NCI-H526 treated with DMSO at 0.1 percent for 48 hours (cell line): Measurements from ENCODE around the gene FOXN3.

Experiments used
- DNase-seq: peaks from one replicate; lab custom pipeline; 2025; lab: John Stamatoyannopoulos, UW

The FOXN3 gene

GRCh38 chr14:89408907-89409700 is 7.9 kb downstream of the FOXN3 start:
- no peak for DNase-seq

DNA sequence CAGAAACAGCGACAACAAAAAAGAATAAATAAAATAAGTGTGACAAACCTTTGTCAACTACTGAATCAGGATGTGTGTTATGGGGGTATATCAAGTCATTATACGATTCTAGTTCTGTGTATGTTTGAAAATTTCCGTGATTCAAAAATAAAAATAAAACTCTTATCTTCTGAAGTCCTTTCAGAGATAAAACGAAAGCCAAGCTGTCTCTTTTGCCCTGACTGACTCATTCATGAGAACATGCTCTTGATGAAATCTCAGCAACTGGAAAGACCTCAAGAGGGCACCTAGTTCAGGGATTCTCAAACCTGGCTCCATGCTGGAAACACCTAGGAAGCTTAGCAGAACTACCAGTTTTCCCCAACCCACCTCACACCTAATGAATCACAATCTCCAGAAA is 9.2 kb downstream of the FOXN3 start:
- no peak for DNase-seq

DNA sequence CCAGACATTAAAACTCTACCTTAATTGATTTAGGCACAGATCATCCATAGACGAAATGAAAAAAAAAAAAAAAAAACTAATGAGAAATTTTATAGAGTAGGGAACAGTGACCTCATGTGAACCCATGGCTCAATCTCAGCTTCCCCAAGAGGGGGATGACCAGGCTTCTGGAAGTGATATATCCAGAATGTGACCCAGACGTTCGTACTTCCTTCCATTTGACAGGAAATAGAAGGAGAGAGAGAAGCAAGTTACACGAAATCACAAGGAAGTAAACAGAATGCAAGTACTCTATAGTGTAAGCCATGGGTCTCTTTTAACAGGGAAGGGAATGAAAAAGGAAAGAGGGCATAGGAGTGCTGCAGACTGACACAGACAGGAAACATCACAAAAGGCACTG is 10.1 kb downstream of the FOXN3 start:
- DNase-seq: no peak

- no peak for DNase-seq
Observed at GRCh38 chr14:89406361-89406760, 10.7 kb downstream of the FOXN3 start.

- no peak for DNase-seq
Observed at GRCh38 chr14:89405712-89406111, 11.3 kb downstream of the FOXN3 start.

GRCh38 chr14:89402363-89402762 is 14.7 kb downstream of the FOXN3 start:
- no peak for DNase-seq

DNA sequence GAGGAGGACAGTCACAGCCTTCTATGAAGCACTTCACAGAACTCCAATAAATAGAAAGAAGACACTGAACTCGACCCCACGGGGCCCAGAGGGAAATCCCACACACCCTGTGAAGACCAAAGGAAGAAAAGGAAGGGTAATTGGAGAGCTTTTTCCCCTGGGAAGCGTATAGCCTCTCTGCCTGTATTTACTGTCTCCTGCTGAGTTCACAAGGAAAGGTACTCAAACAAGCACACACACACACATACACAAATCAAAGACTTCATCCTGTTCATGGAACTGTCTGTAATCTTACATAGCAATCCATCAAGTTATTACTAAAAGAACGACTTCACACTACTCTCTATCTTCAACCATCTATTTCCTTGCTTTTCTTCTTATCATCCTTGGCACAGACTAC is 15.3 kb downstream of the FOXN3 start:
- DNase-seq: no peak

- DNase-seq: no peak
Observed at GRCh38 chr14:89401241-89401640, 15.8 kb downstream of the FOXN3 start.

- no peak for DNase-seq
Observed at GRCh38 chr14:89400529-89400928, 16.5 kb downstream of the FOXN3 start.

GRCh38 chr14:89399594-89400068 is 17.4 kb downstream of the FOXN3 start:
- peak; percentile 39 for DNase-seq

DNA sequence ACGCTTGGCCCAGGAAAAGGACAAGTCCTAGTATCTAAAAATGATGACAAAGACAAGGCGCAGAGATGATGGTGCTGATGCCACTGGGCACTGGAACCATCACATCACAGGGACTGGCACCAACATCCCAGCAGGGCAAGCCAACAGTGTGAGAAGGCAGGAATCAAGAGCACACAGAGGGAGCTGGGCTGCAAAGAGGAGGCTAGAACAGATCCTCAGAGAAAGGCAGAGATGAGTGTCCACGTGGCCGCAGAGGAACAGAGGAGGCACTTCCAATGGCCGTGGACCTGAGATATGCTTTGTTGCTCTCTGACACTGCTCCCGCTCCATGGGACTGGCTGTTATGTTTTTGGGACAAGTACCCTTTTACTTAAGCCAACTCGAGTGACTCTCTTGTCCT is 17.9 kb downstream of the FOXN3 start:
- DNase-seq: no peak

- DNase-seq: no peak
Observed at GRCh38 chr14:89397569-89398230, 19.3 kb downstream of the FOXN3 start.

GRCh38 chr14:89394972-89395371 is 22.1 kb downstream of the FOXN3 start:
- DNase-seq: no peak

DNA sequence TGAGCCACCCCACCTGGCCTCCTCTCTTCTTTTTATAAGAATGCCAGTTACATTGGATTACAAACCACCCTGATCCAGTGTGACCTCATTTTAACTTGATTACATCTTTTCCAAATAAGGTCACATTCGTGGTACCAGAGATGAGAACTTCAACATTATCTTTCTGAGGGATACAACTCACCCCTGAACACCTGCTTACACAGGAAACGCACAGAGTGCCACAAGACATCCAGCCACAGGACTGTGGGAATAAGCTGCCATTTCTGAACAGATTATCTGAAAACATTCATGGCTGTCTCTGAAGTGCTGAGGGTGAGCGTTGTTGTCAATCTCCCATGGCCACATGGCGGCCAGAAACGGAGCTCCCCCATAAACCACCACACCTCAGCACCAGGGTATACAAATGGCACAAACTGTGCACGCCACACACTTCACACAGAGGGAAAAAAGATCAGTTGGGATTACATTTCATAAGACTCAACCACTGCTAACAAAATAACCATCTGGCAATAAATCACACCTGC is 23.7 kb downstream of the FOXN3 start:
- no peak for DNase-seq

GRCh38 chr14:89392181-89392580 is 24.9 kb downstream of the FOXN3 start:
- no peak for DNase-seq

- DNase-seq: no peak
Observed at GRCh38 chr14:89391556-89391955, 25.5 kb downstream of the FOXN3 start.

- DNase-seq: no peak
Observed at GRCh38 chr14:89391123-89391522, 25.9 kb downstream of the FOXN3 start.

DNA sequence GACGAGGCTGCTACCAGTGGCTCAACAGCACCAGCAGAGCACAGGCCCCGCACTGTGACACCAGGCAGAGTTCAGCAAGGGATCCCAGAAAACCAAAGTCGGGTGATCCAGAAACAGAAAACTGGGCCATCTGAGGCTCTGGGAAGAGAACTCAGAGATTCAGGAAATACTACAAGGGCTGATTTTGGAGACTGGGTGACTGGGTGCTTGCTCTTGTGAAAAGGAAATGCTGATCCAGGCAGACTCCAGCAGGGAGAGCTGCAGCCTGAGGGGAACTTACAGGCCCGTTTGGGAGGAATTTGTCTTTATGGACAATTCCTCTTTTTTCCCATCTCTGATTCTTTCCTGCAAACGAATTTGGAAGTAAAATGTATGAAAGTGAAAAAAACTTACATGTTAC is 28.2 kb downstream of the FOXN3 start:
- DNase-seq: no peak

DNA sequence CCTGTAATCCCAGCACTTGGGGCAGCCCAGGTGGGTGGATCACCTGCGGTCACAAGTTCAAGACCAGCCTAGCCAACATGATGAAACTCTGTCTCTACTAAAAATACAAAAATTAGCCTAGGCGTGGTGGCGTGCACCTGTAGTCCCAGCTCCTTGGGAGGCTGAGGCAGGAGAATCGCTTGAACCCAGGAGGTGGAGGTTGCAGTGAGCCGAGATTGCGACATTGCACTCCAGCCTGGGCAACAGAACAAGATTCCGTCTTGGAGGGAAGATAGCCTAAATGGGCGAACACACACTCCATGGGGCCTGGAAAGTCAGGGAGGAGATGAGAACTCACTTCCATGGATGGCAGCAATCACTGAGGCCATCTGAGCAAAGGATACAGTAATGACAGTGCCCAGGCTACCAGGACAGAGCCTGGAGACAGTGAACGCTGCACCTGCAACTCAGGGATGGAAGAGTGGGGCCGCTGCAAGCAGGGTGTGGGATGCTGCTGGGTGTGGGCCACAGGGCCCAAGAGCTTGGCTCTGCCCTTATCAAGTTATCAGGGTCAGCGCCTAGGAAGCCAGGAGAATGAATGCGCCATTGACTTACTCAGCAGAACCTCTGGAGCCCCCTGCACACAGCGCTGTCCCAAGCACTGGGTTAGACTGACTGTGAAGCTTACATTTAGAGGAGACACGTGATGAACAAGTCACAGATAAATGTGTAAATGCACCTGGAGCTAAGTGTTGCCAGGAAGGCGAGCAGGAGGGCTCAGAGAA is 28.9 kb downstream of the FOXN3 start:
- no peak for DNase-seq

- DNase-seq: no peak
Observed at GRCh38 chr14:89386212-89386886, 30.7 kb downstream of the FOXN3 start.

- no peak for DNase-seq
Observed at GRCh38 chr14:89384636-89385035, 32.4 kb downstream of the FOXN3 start.

DNA sequence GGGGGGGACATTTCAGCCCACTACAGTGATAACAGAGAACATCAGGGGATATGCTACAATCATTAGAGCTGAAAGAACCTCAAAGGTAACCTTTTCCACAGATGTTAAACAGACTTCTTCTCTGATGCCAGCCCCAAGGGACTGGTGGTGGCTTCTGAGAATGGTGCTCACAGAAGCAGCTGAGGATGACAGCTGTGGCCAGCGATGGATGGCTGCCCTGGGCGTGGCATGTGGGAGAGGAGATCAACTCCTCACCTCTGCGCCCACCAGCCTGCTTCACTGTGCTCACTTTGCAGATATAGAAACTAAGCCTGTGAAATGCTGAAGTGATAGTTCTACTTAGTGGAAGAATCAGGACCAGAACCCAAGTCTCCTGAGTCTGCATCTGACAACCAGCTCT is 33.0 kb downstream of the FOXN3 start:
- no peak for DNase-seq
